Esophagus squamous epithelium (tissue), 4 donors: Measurements from ENCODE around the gene PCDHGA7.

ENCODE experiments used
- POLR2A ChIP-seq, 4 donors: fragments of 450-650 bp; IDR thresholded peaks; one replicate each; pipeline ENCODE4 v1.6.1; 2017; ENCODE audit warnings: antibody characterized with exemption in 4 of 4, mild to moderate bottlenecking in 4 of 4, moderate library complexity in 3 of 4
- TF ChIP-seq, protein P1 (sequence below), 6 experiments: fragments of 450-650 bp in 4 of 6; fragments of 200-600 bp in 2 of 6; sonication (generic) in 2 of 6; IDR thresholded peaks; one replicate each; pipeline ENCODE4 v1.5.1; 2016 to 2019; ENCODE audit warnings: antibody characterized with exemption in 6 of 6, mild to moderate bottlenecking in 4 of 6, moderate library complexity in 4 of 6

DNA sequence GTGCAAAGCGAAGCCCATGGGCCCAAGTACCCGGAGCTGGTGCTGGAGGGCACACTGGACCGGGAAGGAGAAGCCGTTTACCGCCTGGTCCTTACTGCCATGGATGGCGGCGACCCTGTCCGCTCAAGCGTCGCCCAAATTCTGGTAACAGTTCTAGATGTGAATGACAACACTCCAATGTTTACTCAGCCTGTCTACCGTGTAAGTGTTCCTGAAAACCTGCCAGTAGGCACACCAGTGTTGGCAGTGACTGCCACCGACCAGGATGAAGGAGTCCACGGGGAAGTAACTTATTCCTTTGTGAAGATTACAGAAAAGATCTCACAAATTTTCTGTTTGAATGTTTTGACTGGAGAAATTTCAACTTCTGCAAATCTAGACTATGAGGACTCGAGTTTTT lies 7.9 kb upstream of the PCDHGA7 start:
- TF ChIP-seq, protein P1, sequence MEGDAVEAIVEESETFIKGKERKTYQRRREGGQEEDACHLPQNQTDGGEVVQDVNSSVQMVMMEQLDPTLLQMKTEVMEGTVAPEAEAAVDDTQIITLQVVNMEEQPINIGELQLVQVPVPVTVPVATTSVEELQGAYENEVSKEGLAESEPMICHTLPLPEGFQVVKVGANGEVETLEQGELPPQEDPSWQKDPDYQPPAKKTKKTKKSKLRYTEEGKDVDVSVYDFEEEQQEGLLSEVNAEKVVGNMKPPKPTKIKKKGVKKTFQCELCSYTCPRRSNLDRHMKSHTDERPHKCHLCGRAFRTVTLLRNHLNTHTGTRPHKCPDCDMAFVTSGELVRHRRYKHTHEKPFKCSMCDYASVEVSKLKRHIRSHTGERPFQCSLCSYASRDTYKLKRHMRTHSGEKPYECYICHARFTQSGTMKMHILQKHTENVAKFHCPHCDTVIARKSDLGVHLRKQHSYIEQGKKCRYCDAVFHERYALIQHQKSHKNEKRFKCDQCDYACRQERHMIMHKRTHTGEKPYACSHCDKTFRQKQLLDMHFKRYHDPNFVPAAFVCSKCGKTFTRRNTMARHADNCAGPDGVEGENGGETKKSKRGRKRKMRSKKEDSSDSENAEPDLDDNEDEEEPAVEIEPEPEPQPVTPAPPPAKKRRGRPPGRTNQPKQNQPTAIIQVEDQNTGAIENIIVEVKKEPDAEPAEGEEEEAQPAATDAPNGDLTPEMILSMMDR (IDR thresholded peaks at IDR 0.05): no peak
- no peak for TF ChIP-seq POLR2A (IDR thresholded peaks at IDR 0.05)
